Measurements from ENCODE around the gene BMP6. TPM values are rescaled to one million over a fixed set of nuclear protein-coding genes. Genes with fewer than 3 reads are reported as not detected.

BMP6 gene
- total RNA-seq, 1 experiment from 2014 or later = 0.28 TPM

DNA sequence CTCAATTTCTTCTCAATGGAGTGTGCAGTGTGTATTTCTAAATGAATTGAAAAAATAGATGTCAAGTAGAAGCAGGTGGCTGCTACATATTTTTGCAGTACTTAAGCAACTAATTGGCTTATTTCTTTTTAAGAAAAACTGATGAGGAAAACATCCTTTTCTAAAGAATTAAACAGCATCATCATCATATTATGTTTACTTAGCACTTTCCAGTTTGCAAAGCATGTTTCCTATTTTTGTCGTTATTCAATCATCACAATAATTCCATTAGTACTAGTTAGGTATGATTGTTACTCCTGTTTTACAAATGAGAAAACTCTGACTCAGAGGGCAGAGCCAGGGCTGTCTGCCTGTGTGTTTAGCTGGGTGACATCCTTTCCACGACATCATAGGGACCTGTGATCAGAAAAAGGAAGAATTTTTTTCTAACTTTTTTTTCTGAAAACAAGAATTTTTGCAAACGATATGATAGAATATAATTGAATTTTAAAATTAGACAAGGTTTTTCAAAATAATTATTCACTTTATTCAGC is 22.7 kb upstream of the BMP6 start:
- Histone ChIP-seq H3T11ph (ENCODE audit: low read length) (no peak overlapping the region), H4K20me1 (ENCODE audit: control insufficient read depth, insufficient read depth, insufficient read length) (no peaks in the 10 kb centered on the region), H3K23ac (ENCODE audit: insufficient read length, low read depth, low read length) (no peak overlapping the region), H3K27me3 (ENCODE audit: insufficient read depth, low read length) (no peaks in the 10 kb centered on the region), H3K4ac (ENCODE audit: low read depth, low read length) (no peak overlapping the region), H3K9me3 (ENCODE audit: control insufficient read depth, low read depth, low read length) (no peaks in the 10 kb centered on the region), H2BK20ac (ENCODE audit: low read depth, low read length, poor library complexity, severe bottlenecking) (no peak overlapping the region), H4K8ac (replicated peaks; ENCODE audit: insufficient read length, low read depth, low read length) (no peak overlapping the region), H4K5ac (ENCODE audit: insufficient read length, low read depth, low read length) (no peak overlapping the region), H2BK15ac (ENCODE audit: low read depth, low read length) (no peak overlapping the region), H2BK5ac (ENCODE audit: insufficient read length, low read length) (no peak overlapping the region), H3K23me2 (ENCODE audit: insufficient read length, low read depth, low read length, poor library complexity, severe bottlenecking) (no peaks in the 10 kb centered on the region), H2AFZ (ENCODE audit: low read length) (no peak overlapping the region), H3K14ac (ENCODE audit: insufficient read depth, low read length) (no peak overlapping the region), H3K56ac (ENCODE audit: insufficient read length, low read depth, low read length) (no peak overlapping the region), H3K4me1 (ENCODE audit: insufficient read depth, low read length) (peaks cover 2% of the 10 kb centered on the region; the same call in 1 of the 2 replicates), H3K79me1 (ENCODE audit: insufficient read depth, low read depth, low read length, poor library complexity, severe bottlenecking) (no peaks in the 10 kb centered on the region), H3K27ac (ENCODE audit: insufficient read length, low read depth, low read length) (no peak overlapping the region), H3K4me2 (ENCODE audit: insufficient read depth, insufficient read length, low read length) (no peak overlapping the region), H3K9ac (ENCODE audit: extremely low read depth, insufficient read length, low read length) (no peak overlapping the region), H3K79me2 (ENCODE audit: insufficient read depth, low read length) (no peaks in the 10 kb centered on the region), H2BK120ac (ENCODE audit: low read depth, low read length, poor library complexity, severe bottlenecking) (no peak overlapping the region), H3K18ac (ENCODE audit: insufficient read length, low read depth, low read length) (no peak overlapping the region), H4K91ac (ENCODE audit: insufficient read length, low read depth, low read length) (no peak overlapping the region), H2BK12ac (ENCODE audit: insufficient read length, low read depth, low read length) (no peak overlapping the region), H2AK5ac (ENCODE audit: insufficient read length, low read length) (no peak overlapping the region)
- H3K36me3 Mint-ChIP-seq (ENCODE audit: insufficient read depth in 1 of 3, low read depth in 3 of 3) = peaks cover 0 to 3% (median 0%) of the 10 kb centered on the region in 3 experiments; a peak in 1 of 7 replicates
- no peaks in the 10 kb centered on the region for H3K27me3 Mint-ChIP-seq (ENCODE audit: low read depth)
- H3K4me1 Mint-ChIP-seq = peaks cover 8 to 14% of the 10 kb centered on the region in 2 experiments
- TF ChIP-seq, protein P1, sequence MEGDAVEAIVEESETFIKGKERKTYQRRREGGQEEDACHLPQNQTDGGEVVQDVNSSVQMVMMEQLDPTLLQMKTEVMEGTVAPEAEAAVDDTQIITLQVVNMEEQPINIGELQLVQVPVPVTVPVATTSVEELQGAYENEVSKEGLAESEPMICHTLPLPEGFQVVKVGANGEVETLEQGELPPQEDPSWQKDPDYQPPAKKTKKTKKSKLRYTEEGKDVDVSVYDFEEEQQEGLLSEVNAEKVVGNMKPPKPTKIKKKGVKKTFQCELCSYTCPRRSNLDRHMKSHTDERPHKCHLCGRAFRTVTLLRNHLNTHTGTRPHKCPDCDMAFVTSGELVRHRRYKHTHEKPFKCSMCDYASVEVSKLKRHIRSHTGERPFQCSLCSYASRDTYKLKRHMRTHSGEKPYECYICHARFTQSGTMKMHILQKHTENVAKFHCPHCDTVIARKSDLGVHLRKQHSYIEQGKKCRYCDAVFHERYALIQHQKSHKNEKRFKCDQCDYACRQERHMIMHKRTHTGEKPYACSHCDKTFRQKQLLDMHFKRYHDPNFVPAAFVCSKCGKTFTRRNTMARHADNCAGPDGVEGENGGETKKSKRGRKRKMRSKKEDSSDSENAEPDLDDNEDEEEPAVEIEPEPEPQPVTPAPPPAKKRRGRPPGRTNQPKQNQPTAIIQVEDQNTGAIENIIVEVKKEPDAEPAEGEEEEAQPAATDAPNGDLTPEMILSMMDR (conservative IDR thresholded peaks at IDR 0.05) = no peak
- WGBS (ENCODE audit: extremely low coverage, insufficient read length, low lambda C conversion rate) = no CpG with 5 or more reads among the region's 3 CpGs
- no peaks in the 10 kb centered on the region for H3K9me3 Mint-ChIP-seq
- no peak overlapping the region for H3K27ac Mint-ChIP-seq
- no peak for DNase-seq
- no peak overlapping the region for H3K4me3 Mint-ChIP-seq
